PC-3 (cell line): Measurements from ENCODE around the gene DENR. TPM values are rescaled to one million over a fixed set of nuclear protein-coding genes. Genes with fewer than 3 reads are reported as not detected.
"Not testable (repeated sequence)": the region's sequence is repeated elsewhere in the genome, so short reads cannot be mapped to it uniquely, and the experiment has no call there.

Source experiments
- ATAC-seq: fragments of 200-7000 bp; cut with Tn5 transposase; 2 replicates; pipeline ENCODE4 v1.9.1; 2020; ENCODE audit warnings: mild to moderate bottlenecking, moderate library complexity
- BruUV-seq: library from RNA; stranded (reverse); fragments of 400-500 nt; replicated peaks from 2 replicates; lab custom pipeline; 2021; lab: Mats Ljungman, UMichigan
- CTCF ChIA-PET: fragments of 300-600 bp; sonication (Branson Sonifier 250); formaldehyde crosslinking; loops from one replicate; lab custom pipeline; 2022; ENCODE audit warnings: antibody characterized with exemption; lab: Charles Lee
- POLR2A ChIA-PET: fragments of 300-600 bp; sonication (Branson Sonifier 250); formaldehyde crosslinking; loops from one replicate; lab custom pipeline; 2022; ENCODE audit warnings: antibody characterized with exemption; ENCODE audit not compliant: unreplicated experiment; lab: Charles Lee
- DNase-seq: peaks from one replicate; pipeline ENCODE4 v3.0.0-alpha.2; 2015
- H2AFZ ChIP-seq: fragments of 300-600 bp; sonication (generic); 2 replicates; pipeline ENCODE4 v1.6.0; 2016; ENCODE audit warnings: antibody characterized with exemption, low read length
- H3F3A ChIP-seq: fragments of 300-600 bp; sonication (generic); one replicate; pipeline ENCODE4 v1.6.0; 2017; ENCODE audit warnings: antibody characterized with exemption, low read length, control low read depth, mild to moderate bottlenecking; ENCODE audit not compliant: unreplicated experiment
- H3K27ac ChIP-seq: fragments of 300-600 bp; sonication (generic); 2 replicates; pipeline ENCODE4 v1.5.1; 2016; ENCODE audit warnings: mild to moderate bottlenecking, low read length
- H3K27me3 ChIP-seq: fragments of 300-600 bp; sonication (generic); 2 replicates; pipeline ENCODE4 v1.6.1; 2016; ENCODE audit warnings: low read length, mixed read lengths
- H3K36me3 ChIP-seq: fragments of 300-600 bp; sonication (generic); 2 replicates; pipeline ENCODE4 v1.6.1; 2016; ENCODE audit warnings: low read depth, mixed run types, low read length, mixed read lengths
- H3K4me1 ChIP-seq: fragments of 300-600 bp; sonication (generic); 2 replicates; pipeline ENCODE4 v1.5.1; 2016; ENCODE audit warnings: low read length; ENCODE audit not compliant: insufficient read depth
- H3K4me2 ChIP-seq: fragments of 300-600 bp; sonication (generic); 2 replicates; pipeline ENCODE4 v1.6.0; 2016; ENCODE audit warnings: low read length
- H3K4me3 ChIP-seq: fragments of 300-600 bp; sonication (generic); 2 replicates; pipeline ENCODE4 v1.5.1; 2016; ENCODE audit warnings: mild to moderate bottlenecking, low read length, mixed read lengths
- H3K79me2 ChIP-seq: fragments of 300-600 bp; sonication (generic); 2 replicates; pipeline ENCODE4 v1.6.1; 2017; ENCODE audit warnings: low read length, mixed read lengths
- H3K9ac ChIP-seq: fragments of 300-600 bp; sonication (generic); 2 replicates; pipeline ENCODE4 v1.6.0; 2016; ENCODE audit warnings: mild to moderate bottlenecking, low read length
- H3K9me2 ChIP-seq: fragments of 300-600 bp; sonication (generic); replicated peaks from 2 replicates; pipeline ENCODE4 v1.6.1; 2016; ENCODE audit warnings: mixed run types, low read length, mixed read lengths
- H3K9me3 ChIP-seq: fragments of 300-600 bp; sonication (generic); 2 replicates; pipeline ENCODE4 v1.6.1; 2016; ENCODE audit warnings: low read length, mixed read lengths
- H4K20me1 ChIP-seq: fragments of 300-600 bp; sonication (generic); 2 replicates; pipeline ENCODE4 v1.6.1; 2016; ENCODE audit warnings: low read length, mixed read lengths
- CTCF ChIP-seq: fragments of 300-600 bp; sonication (generic); conservative IDR thresholded peaks from 2 replicates; pipeline ENCODE4 v1.5.1; 2017; ENCODE audit warnings: antibody characterized with exemption, low read depth, mild to moderate bottlenecking, low read length
- EZH2 ChIP-seq: fragments of 300-600 bp; sonication (generic); IDR thresholded peaks from one replicate; pipeline ENCODE4 v1.6.1; 2017; ENCODE audit warnings: antibody characterized with exemption, mild to moderate bottlenecking, low read length; ENCODE audit not compliant: unreplicated experiment
- EZH2phosphoT487 ChIP-seq: fragments of 300-600 bp; sonication (generic); IDR thresholded peaks from 2 replicates; pipeline ENCODE4 v1.6.1; 2018; ENCODE audit warnings: mild to moderate bottlenecking, antibody characterized with exemption, low read length, borderline replicate concordance
- intact Hi-C: fragments of 100-400 bp; cut with micrococcal nuclease; formaldehyde crosslinking; loops from 2 replicates; pipeline ENCODE4 v1.9.0; 2023
- total RNA-seq: library from RNA; depleted of rRNA; stranded (reverse); fragments of >200 nt; gene quantifications from 2 replicates; pipeline ENCODE4 v1.2.3, GENCODE V29; 2014

DENR gene
- total RNA-seq, 1 experiment from 2014 or later: 91.9 TPM

GRCh38 chr12:122799641-122800243 lies 47.1 kb downstream of the DENR start:
- Histone ChIP-seq H3K27me3 (no peaks in the 10 kb centered on the region), H2AFZ (no peak overlapping the region), H3F3A (no peaks in the 10 kb centered on the region), H3K9ac (no peak overlapping the region), H4K20me1 (no peaks in the 10 kb centered on the region), H3K9me2 (no peaks in the 10 kb centered on the region), H3K4me3 (no peak overlapping the region), H3K9me3 (no peaks in the 10 kb centered on the region), H3K36me3 (no peaks in the 10 kb centered on the region), H3K4me2 (no peak overlapping the region), H3K79me2 (no peaks in the 10 kb centered on the region), H3K4me1 (no peaks in the 10 kb centered on the region), H3K27ac (no peak overlapping the region)
- ATAC-seq (no peak), DNase-seq (no peak)
- no TSS peak for BruUV-seq
- intact Hi-C loops: no loop called here
- TF ChIP-seq EZH2phosphoT487 (no peak), CTCF (no peak), EZH2 (no peak)
- POLR2A ChIA-PET: no interaction called here
- CTCF ChIA-PET: no interaction called here

- Histone ChIP-seq H3K79me2 (no peaks in the 10 kb centered on the region), H2AFZ (no peak overlapping the region), H3K4me2 (no peak overlapping the region), H3K36me3 (no peaks in the 10 kb centered on the region), H3K27me3 (no peaks in the 10 kb centered on the region), H3K27ac (no peak overlapping the region), H3K9me3 (no peaks in the 10 kb centered on the region), H4K20me1 (no peaks in the 10 kb centered on the region), H3K9ac (no peak overlapping the region), H3F3A (no peaks in the 10 kb centered on the region), H3K9me2 (no peaks in the 10 kb centered on the region), H3K4me3 (no peak overlapping the region), H3K4me1 (peaks cover 2% of the 10 kb centered on the region; the same call in 1 of the 2 replicates)
- intact Hi-C loops: no loop called here
- no TSS peak for BruUV-seq
- no peak for DNase-seq
- POLR2A ChIA-PET: no interaction called here
- no peak for ATAC-seq
- CTCF ChIA-PET: no interaction called here
- TF ChIP-seq EZH2phosphoT487 (no peak), CTCF (no peak)
These were observed 51.3 kb downstream of the DENR start for GRCh38 chr12:122803937-122804336.

- H3K27ac ChIP-seq, BruUV-seq, H3K4me3 ChIP-seq, H3K9me2 ChIP-seq, H3K4me1 ChIP-seq, H3K36me3 ChIP-seq, ATAC-seq, H4K20me1 ChIP-seq, CTCF ChIA-PET, H2AFZ ChIP-seq, H3F3A ChIP-seq, intact Hi-C loops, H3K79me2 ChIP-seq, H3K9me3 ChIP-seq, H3K4me2 ChIP-seq, DNase-seq, H3K27me3 ChIP-seq, H3K9ac ChIP-seq: not testable (repeated sequence)
- POLR2A ChIA-PET: interaction anchor here (0.7 kb wide), 1 partner anchor 25 kb away, joined by 8 read pairs; no protein-coding TSS in a partner anchor
These were observed 52.3 kb downstream of the DENR start for GRCh38 chr12:122804957-122805356.
